K562 (cell line): ENCODE results near the gene NAA50. TPM values are rescaled to one million over a fixed set of nuclear protein-coding genes. Genes with fewer than 3 reads are reported as not detected.

ENCODE experiments used
- ATAC-seq: fragments of 200-7000 bp; cut with Tn5 transposase; 3 replicates; pipeline ENCODE4 v1.9.1; 2020; ENCODE audit warnings: moderate library complexity
- BruUV-seq: library from RNA; stranded (reverse); fragments of 400-500 nt; replicated peaks from 2 replicates; lab custom pipeline; 2021; lab: Mats Ljungman, UMichigan
- CTCF ChIA-PET: fragments of 300-600 bp; formaldehyde crosslinking; extraction: SDS; loops from one replicate; lab custom pipeline; 2021; ENCODE audit warnings: low intra/inter-chr PET ratio; lab: Yijun Ruan, JAX
- POLR2A ChIA-PET: fragments of 300-600, 350-650 bp; sonication (Branson Sonifier 250); formaldehyde crosslinking; extraction: SDS; loops from one replicate; lab custom pipeline; 2021; ENCODE audit warnings: antibody characterized with exemption, inconsistent platforms; lab: Yijun Ruan, JAX
- DNase-seq, 4 experiments: peaks; one replicate each; pipeline versions ENCODE4 v3.0.0 to v3.0.0-alpha.2; 2011 to 2018; ENCODE audit warnings: low spot score in 3 of 4, mixed read lengths in 3 of 4; ENCODE audit errors: extremely low read depth in 1 of 4
- FAIRE-seq: peaks from 2 replicates; lab custom pipeline; 2011; peaks lifted over from hg19 to GRCh38; lab: Jason Lieb, UNC
- H2AFZ ChIP-seq: 2 replicates; pipeline ENCODE4 v1.6.0; 2011; ENCODE audit warnings: low read depth, low read length, control low read depth, inconsistent platforms
- H3K27ac ChIP-seq: fragments of 200-600 bp; 3 replicates; pipeline ENCODE4 v1.8.0; 2011; ENCODE audit warnings: low read depth, mild to moderate bottlenecking, control low read depth, inconsistent platforms, low read length, moderate library complexity, mixed read lengths; ENCODE audit errors: extremely low read depth
- H3K27me3 ChIP-seq, 2 experiments: fragments of 300-600 bp in 1 of 2; 2 replicates in 1 of 2; 3 replicates in 1 of 2; pipeline versions ENCODE4 v1.6.0 to v1.8.0; 2011; ENCODE audit warnings: inconsistent platforms in 2 of 2, low read length in 2 of 2, mild to moderate bottlenecking in 1 of 2, mixed read lengths in 1 of 2, moderate library complexity in 1 of 2; ENCODE audit not compliant: control insufficient read depth in 2 of 2, insufficient read depth in 2 of 2
- H3K36me3 ChIP-seq: fragments of 300-600 bp; 3 replicates; pipeline ENCODE4 v1.8.0; 2011; ENCODE audit warnings: mild to moderate bottlenecking, low read length, inconsistent platforms; ENCODE audit not compliant: control insufficient read depth, insufficient read depth
- H3K4me1 ChIP-seq, 2 experiments: fragments of 200-600 bp in 1 of 2; replicated peaks in 1 of 2; 2 replicates in 1 of 2; 3 replicates in 1 of 2; pipeline versions ENCODE4 v1.5.1 to v1.8.0; 2011; ENCODE audit warnings: inconsistent platforms in 2 of 2, low read length in 2 of 2, mild to moderate bottlenecking in 1 of 2, mixed read lengths in 1 of 2, moderate library complexity in 1 of 2; ENCODE audit not compliant: control insufficient read depth in 2 of 2, insufficient read depth in 2 of 2
- H3K4me2 ChIP-seq: 2 replicates; pipeline ENCODE4 v1.6.1; 2011; ENCODE audit warnings: low read length, control low read depth, inconsistent platforms, mixed read lengths; ENCODE audit not compliant: insufficient read depth
- H3K4me3 ChIP-seq: fragments of 200-600 bp; sonication (generic), shearing (Covaris generic); 2 replicates; pipeline ENCODE4 v1.5.1; 2016; ENCODE audit warnings: control low read depth, inconsistent platforms
- H3K79me2 ChIP-seq: fragments of 200-600 bp; 3 replicates; pipeline ENCODE4 v1.8.0; 2011; ENCODE audit warnings: low read length, inconsistent platforms; ENCODE audit not compliant: control insufficient read depth, insufficient read depth
- H3K9ac ChIP-seq, 2 experiments: 2 replicates each; pipeline versions ENCODE4 v1.6.0 to v1.6.1; 2011; ENCODE audit warnings: low read depth in 2 of 2, low read length in 2 of 2, control low read depth in 1 of 2, inconsistent platforms in 1 of 2, mild to moderate bottlenecking in 1 of 2, mixed read lengths in 1 of 2; ENCODE audit not compliant: insufficient read depth in 1 of 2
- H3K9me1 ChIP-seq: one replicate; pipeline ENCODE4 v1.6.0; 2011; ENCODE audit warnings: inconsistent platforms, mild to moderate bottlenecking, low read length, moderate library complexity; ENCODE audit not compliant: control insufficient read depth, insufficient read depth
- H3K9me3 ChIP-seq: replicated peaks from 2 replicates; pipeline ENCODE4 v1.5.1; 2011; ENCODE audit warnings: low read depth, low read length, inconsistent platforms; ENCODE audit not compliant: control insufficient read depth, insufficient read depth
- H4K20me1 ChIP-seq: replicated peaks from 2 replicates; pipeline ENCODE4 v1.6.1; 2011; ENCODE audit warnings: low read length, inconsistent platforms, mixed read lengths; ENCODE audit not compliant: control insufficient read depth, insufficient read depth
- ARID2 ChIP-seq: fragments of 450-650 bp; IDR thresholded peaks from 2 replicates; pipeline ENCODE4 v1.6.1; 2017; ENCODE audit warnings: antibody characterized with exemption, mild to moderate bottlenecking
- ATF1 ChIP-seq, 2 experiments: fragments of 450-650 bp in 1 of 2; IDR thresholded peaks; 2 replicates each; pipeline ENCODE4 v1.6.1; 2016; ENCODE audit warnings: missing compliant biosample characterization in 1 of 2, missing genetic modification characterization in 1 of 2
- CREM ChIP-seq: IDR thresholded peaks from 2 replicates; pipeline ENCODE4 v1.6.1; 2014; ENCODE audit warnings: antibody characterized with exemption, low read depth
- JUNB ChIP-seq: fragments of 450-650 bp; formaldehyde crosslinking; conservative IDR thresholded peaks from 2 replicates; pipeline ENCODE4 v1.4.0; 2020; ENCODE audit warnings: mild to moderate bottlenecking
- KDM4B ChIP-seq, 2 experiments: fragments of 450-650 bp in 1 of 2; sonication (generic) in 1 of 2; IDR thresholded peaks; 2 replicates each; pipeline ENCODE4 v1.6.1; 2016 to 2017; ENCODE audit warnings: borderline replicate concordance in 2 of 2, antibody characterized with exemption in 1 of 2, low read depth in 1 of 2, mild to moderate bottlenecking in 1 of 2
- MAZ ChIP-seq, 2 experiments: fragments of 450-650 bp in 1 of 2; sonication (generic) in 1 of 2; formaldehyde crosslinking; IDR thresholded peaks in 1 of 2; conservative IDR thresholded peaks in 1 of 2; 2 replicates each; pipeline versions ENCODE4 v1.4.0 to v1.5.0; 2020; ENCODE audit warnings: mild to moderate bottlenecking in 1 of 2, missing genetic modification reagents in 1 of 2
- TFAP4 ChIP-seq: sonication (generic); formaldehyde crosslinking; IDR thresholded peaks from 2 replicates; pipeline ENCODE4 v1.8.0; 2022; ENCODE audit warnings: missing genetic modification reagents, mild to moderate bottlenecking, moderate library complexity, borderline replicate concordance
- UBTF ChIP-seq, 2 experiments: IDR thresholded peaks; 2 replicates each; pipeline ENCODE4 v1.6.1; 2012; ENCODE audit warnings: improper control_type of control experiment in 2 of 2, low read depth in 2 of 2, low read length in 2 of 2, borderline replicate concordance in 1 of 2
- ZNF175 ChIP-seq: fragments of 200-800 bp; sonication (Bioruptor generic); IDR thresholded peaks from 2 replicates; pipeline ENCODE4 v1.6.1; 2016; ENCODE audit warnings: low read depth, mild to moderate bottlenecking, missing genetic modification characterization, missing compliant biosample characterization
- ZNF24 ChIP-seq: fragments of 450-650 bp; IDR thresholded peaks from 2 replicates; pipeline ENCODE4 v1.6.1; 2016
- WGBS: fragments of 100-300 bp; shearing (Covaris generic); methylation state at CpG from one replicate; pipeline ENCODE4 v1.1.6; 2016; ENCODE audit warnings: low coverage, mixed read lengths; ENCODE audit not compliant: insufficient coverage; ENCODE audit errors: missing lambda C conversion rate; 5-methylcytosine and 5-hydroxymethylcytosine counted together
- in situ Hi-C: fragments of 300-500 bp; cut with MboI; formaldehyde crosslinking; loops from 4 replicates; pipeline ENCODE4 v1.15.0; 2018; ENCODE audit warnings: inconsistent platforms, mixed read lengths
- intact Hi-C: fragments of 100-400 bp; cut with micrococcal nuclease; formaldehyde crosslinking; loops from 2 replicates; pipeline ENCODE4 v1.14.2; 2022
- polyA plus RNA-seq, 8 experiments: library from polyadenylated mRNA; depleted of rRNA in 4 of 8; stranded (reverse) in 5 of 8; unstranded in 3 of 8; fragments of >200 nt; fragmentation: Nextera tagmentation in 2 of 8; fragmentation: Illumina TruSeq in 1 of 8; extraction: Ambion mirVana in 2 of 8; extraction: Trizol in 1 of 8; gene quantifications; 2 replicates each; pipeline versions ENCODE4 v1.2.1 to v1.2.3, GENCODE V29; 2011 to 2014; ENCODE audit warnings: inconsistent platforms in 1 of 8, missing spikeins in 1 of 8
- total RNA-seq, 7 experiments: library from RNA; depleted of rRNA in 6 of 7; stranded (reverse); fragments of >200 nt in 6 of 7; fragmentation: Illumina TruSeq in 2 of 7; extraction: Trizol in 2 of 7; gene quantifications; 2 replicates each; pipeline versions ENCODE4 v1.2.1 to v1.2.3, GENCODE V29; 2011 to 2021; ENCODE audit warnings: low replicate concordance in 1 of 7
- TF ChIP-seq, protein P1 (sequence below): sonication (generic); formaldehyde crosslinking; IDR thresholded peaks from 2 replicates; pipeline ENCODE4 v1.8.0; 2022; ENCODE audit warnings: mild to moderate bottlenecking, missing genetic modification reagents

Gene NAA50
- total and polyA plus RNA-seq, 9 of the 15 experiments (the other 6 are each of a cell fraction or from before 2014, with no cell fraction given), result 40.0 to 301 (median 112) TPM

- peaks cover 9% of the 10 kb centered on the region; the same call in 1 of the 2 replicates for H4K20me1 ChIP-seq
- peak overlapping the region; percentile 98 for H3K27ac ChIP-seq
- ChIA-PET CTCF (interaction anchor here (0.5 kb wide), 1 partner anchor 50 kb away, joined by 3 read pairs; no protein-coding TSS in a partner anchor), POLR2A (interaction anchor here (1.2 to 1.5 kb wide), 4 partner anchors 9 to 35 kb away, joined by 3 to 4 read pairs (median 4); no protein-coding TSS in a partner anchor)
- peak overlapping the region; percentile 96 for H3K4me2 ChIP-seq
- in situ Hi-C loops (loop anchor here (5.0 kb wide), 1 partner anchor 172 kb away; no protein-coding TSS in a partner anchor), intact Hi-C loops (loop anchor here (5.0 kb wide), 2 partner anchors 118 to 248 kb away; no protein-coding TSS in a partner anchor)
- ATAC-seq (peak; percentile 78), FAIRE-seq (peak; percentile 85), DNase-seq (peak; percentile 47 to 85 (median 68))
- H2AFZ ChIP-seq, result peak overlapping the region; percentile 93
- no peaks in the 10 kb centered on the region for H3K9me3 ChIP-seq
- H3K36me3 ChIP-seq, result peaks cover 26% of the 10 kb centered on the region; the same call in 1 of the 3 replicates
- H3K4me1 ChIP-seq, result peaks cover 7 to 11% of the 10 kb centered on the region in 2 experiments
- H3K4me3 ChIP-seq, result peak overlapping the region; percentile 90
- peak overlapping the region; percentile 93 to 95 for H3K9ac ChIP-seq
- WGBS, result 3% methylated on average over 20 of the region's 35 CpGs
- TSS peak; percentile 35 for BruUV-seq
- H3K9me1 ChIP-seq, result no peaks in the 10 kb centered on the region
- H3K79me2 ChIP-seq, result peaks cover 92% of the 10 kb centered on the region
- no peaks in the 10 kb centered on the region for H3K27me3 ChIP-seq
- no peak for TF ChIP-seq ZNF175 (CRISPR knock-in tag)
- TF ChIP-seq ARID2, result 0 out of 2 replicates have a peak, but pooled peaks have one; percentile 24
- TF ChIP-seq, protein P1, sequence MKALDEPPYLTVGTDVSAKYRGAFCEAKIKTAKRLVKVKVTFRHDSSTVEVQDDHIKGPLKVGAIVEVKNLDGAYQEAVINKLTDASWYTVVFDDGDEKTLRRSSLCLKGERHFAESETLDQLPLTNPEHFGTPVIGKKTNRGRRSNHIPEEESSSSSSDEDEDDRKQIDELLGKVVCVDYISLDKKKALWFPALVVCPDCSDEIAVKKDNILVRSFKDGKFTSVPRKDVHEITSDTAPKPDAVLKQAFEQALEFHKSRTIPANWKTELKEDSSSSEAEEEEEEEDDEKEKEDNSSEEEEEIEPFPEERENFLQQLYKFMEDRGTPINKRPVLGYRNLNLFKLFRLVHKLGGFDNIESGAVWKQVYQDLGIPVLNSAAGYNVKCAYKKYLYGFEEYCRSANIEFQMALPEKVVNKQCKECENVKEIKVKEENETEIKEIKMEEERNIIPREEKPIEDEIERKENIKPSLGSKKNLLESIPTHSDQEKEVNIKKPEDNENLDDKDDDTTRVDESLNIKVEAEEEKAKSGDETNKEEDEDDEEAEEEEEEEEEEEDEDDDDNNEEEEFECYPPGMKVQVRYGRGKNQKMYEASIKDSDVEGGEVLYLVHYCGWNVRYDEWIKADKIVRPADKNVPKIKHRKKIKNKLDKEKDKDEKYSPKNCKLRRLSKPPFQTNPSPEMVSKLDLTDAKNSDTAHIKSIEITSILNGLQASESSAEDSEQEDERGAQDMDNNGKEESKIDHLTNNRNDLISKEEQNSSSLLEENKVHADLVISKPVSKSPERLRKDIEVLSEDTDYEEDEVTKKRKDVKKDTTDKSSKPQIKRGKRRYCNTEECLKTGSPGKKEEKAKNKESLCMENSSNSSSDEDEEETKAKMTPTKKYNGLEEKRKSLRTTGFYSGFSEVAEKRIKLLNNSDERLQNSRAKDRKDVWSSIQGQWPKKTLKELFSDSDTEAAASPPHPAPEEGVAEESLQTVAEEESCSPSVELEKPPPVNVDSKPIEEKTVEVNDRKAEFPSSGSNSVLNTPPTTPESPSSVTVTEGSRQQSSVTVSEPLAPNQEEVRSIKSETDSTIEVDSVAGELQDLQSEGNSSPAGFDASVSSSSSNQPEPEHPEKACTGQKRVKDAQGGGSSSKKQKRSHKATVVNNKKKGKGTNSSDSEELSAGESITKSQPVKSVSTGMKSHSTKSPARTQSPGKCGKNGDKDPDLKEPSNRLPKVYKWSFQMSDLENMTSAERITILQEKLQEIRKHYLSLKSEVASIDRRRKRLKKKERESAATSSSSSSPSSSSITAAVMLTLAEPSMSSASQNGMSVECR, result 0 out of 2 replicates have a peak, but pooled peaks have one; percentile 35
- TF ChIP-seq CREM, result 0 out of 2 replicates have a peak, but pooled peaks have one; percentile 21
- no peak for TF ChIP-seq ATF1 (CRISPR knock-in tag; IDR thresholded peaks at IDR 0.05)
- TF ChIP-seq ATF1 (tag; IDR thresholded peaks at IDR 0.05), result no peak
- TF ChIP-seq ZNF24, result 0 out of 2 replicates have a peak, but pooled peaks have one; percentile 53
- peak in 1 of 2 experiments; percentile 52; a peak in 1 of 4 replicates for TF ChIP-seq MAZ (CRISPR knock-in tag; conservative IDR thresholded peaks at IDR 0.05 in 1 of 2, IDR thresholded peaks at IDR 0.05 in 1 of 2)
- no peak for TF ChIP-seq KDM4B (IDR thresholded peaks at IDR 0.05; ENCODE audit: borderline replicate concordance in 2 of 2, low read depth in 1 of 2)
- TF ChIP-seq TFAP4 (CRISPR knock-in tag), result no peak
- 0 out of 4 replicates have a peak, but pooled peaks of 1 of the 2 experiments have one; percentile 26 for TF ChIP-seq UBTF (IDR thresholded peaks at IDR 0.05; ENCODE audit: borderline replicate concordance in 1 of 2, low read depth in 2 of 2, low read length in 2 of 2)
- TF ChIP-seq JUNB (CRISPR knock-in tag), result no peak
These were observed 901 bp downstream of the NAA50 start for GRCh38 chr3:113744941-113745755.
